ENCODE results near the gene SRPK3.

- no peak for TF ChIP-seq CTCF (conservative IDR thresholded peaks at IDR 0.05; ENCODE audit: low read length)
- TF ChIP-seq EZH2phosphoT487 (IDR thresholded peaks at IDR 0.05; ENCODE audit: borderline replicate concordance, low read depth, low read length) = no peak
These were observed 16.7 kb downstream of the SRPK3 start for GRCh38 chrX:153797415-153798015.
